HFFc6 (cell line): ENCODE data around the gene PRRX2. TPM values are rescaled to one million over a fixed set of nuclear protein-coding genes. Genes with fewer than 3 reads are reported as not detected.
A peak's percentile ranks its signal among the peaks of the same experiment; 100 is the strongest.

ENCODE experiments used
- DNase-seq: peaks from one replicate; pipeline ENCODE4 v3.0.0-alpha.2; 2018
- H3K27ac Mint-ChIP-seq: 2 replicates; pipeline ENCODE4 v1.8.0; 2020; ENCODE audit warnings: mild to moderate bottlenecking, mixed read lengths
- H3K27me3 Mint-ChIP-seq: 2 replicates; pipeline ENCODE4 v1.8.0; 2021; ENCODE audit warnings: mild to moderate bottlenecking, moderate library complexity, mixed read lengths; ENCODE audit not compliant: insufficient read depth
- H3K36me3 Mint-ChIP-seq: 2 replicates; pipeline ENCODE4 v1.8.0; 2021; ENCODE audit warnings: low read depth, mixed read lengths
- H3K4me1 Mint-ChIP-seq: 2 replicates; pipeline ENCODE4 v1.8.0; 2020; ENCODE audit warnings: low read depth, mixed read lengths
- H3K4me3 Mint-ChIP-seq: 2 replicates; pipeline ENCODE4 v1.8.0; 2020; ENCODE audit warnings: mild to moderate bottlenecking, moderate library complexity, mixed read lengths
- H3K9me3 Mint-ChIP-seq: 2 replicates; pipeline ENCODE4 v1.8.0; 2020; ENCODE audit warnings: mild to moderate bottlenecking, mixed read lengths
- total RNA-seq, 6 experiments: library from RNA; stranded (reverse); fragmentation: NEBNext Ultra II Directional; extraction: Animal tissue kit (Norgen Biotek cat#: 25700); gene quantifications; 2 replicates in 1 of 6; 3 replicates in 5 of 6; pipeline ENCODE4 v1.2.3, GENCODE V29; 2021
- TF ChIP-seq, protein P1 (sequence below): fragments of 200-600 bp; sonication (generic); IDR thresholded peaks from 2 replicates; pipeline ENCODE4 v1.5.0; 2021; ENCODE audit warnings: antibody characterized with exemption, mild to moderate bottlenecking

Gene PRRX2
- total RNA-seq, 6 experiments from 2014 or later: 34.0 to 113 (median 102) TPM

- H3K36me3 Mint-ChIP-seq: no peaks in the 10 kb centered on the region; the same call in 1 of the 2 replicates
- peak overlapping the region; percentile 98 for H3K27ac Mint-ChIP-seq
- H3K27me3 Mint-ChIP-seq: no peaks in the 10 kb centered on the region; the same call in none of the 2 replicates
- H3K9me3 Mint-ChIP-seq: no peaks in the 10 kb centered on the region
- peak overlapping the region; percentile 37 for H3K4me3 Mint-ChIP-seq
- H3K4me1 Mint-ChIP-seq: peaks cover 63% of the 10 kb centered on the region
- TF ChIP-seq, protein P1, sequence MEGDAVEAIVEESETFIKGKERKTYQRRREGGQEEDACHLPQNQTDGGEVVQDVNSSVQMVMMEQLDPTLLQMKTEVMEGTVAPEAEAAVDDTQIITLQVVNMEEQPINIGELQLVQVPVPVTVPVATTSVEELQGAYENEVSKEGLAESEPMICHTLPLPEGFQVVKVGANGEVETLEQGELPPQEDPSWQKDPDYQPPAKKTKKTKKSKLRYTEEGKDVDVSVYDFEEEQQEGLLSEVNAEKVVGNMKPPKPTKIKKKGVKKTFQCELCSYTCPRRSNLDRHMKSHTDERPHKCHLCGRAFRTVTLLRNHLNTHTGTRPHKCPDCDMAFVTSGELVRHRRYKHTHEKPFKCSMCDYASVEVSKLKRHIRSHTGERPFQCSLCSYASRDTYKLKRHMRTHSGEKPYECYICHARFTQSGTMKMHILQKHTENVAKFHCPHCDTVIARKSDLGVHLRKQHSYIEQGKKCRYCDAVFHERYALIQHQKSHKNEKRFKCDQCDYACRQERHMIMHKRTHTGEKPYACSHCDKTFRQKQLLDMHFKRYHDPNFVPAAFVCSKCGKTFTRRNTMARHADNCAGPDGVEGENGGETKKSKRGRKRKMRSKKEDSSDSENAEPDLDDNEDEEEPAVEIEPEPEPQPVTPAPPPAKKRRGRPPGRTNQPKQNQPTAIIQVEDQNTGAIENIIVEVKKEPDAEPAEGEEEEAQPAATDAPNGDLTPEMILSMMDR: no peak
- no peak for DNase-seq
Measured at GRCh38 chr9:129709438-129710168, 44.2 kb downstream of the PRRX2 start.

DNA sequence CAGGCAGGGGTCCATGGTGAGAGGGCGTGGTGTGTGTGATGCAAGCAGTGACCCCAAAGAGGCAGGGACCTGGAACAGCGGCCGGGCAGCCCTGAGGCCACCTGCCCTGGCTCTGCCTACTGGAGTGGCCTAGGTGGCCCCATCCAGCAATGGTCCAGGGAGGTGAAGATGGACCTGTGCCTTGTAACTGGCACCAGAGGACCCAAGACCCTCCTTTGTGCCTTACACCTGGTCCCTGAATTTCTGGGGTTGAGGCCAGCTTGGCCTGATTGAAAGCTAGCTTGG lies 44.7 kb downstream of the PRRX2 start:
- TF ChIP-seq, protein P1: no peak
- no peaks in the 10 kb centered on the region for H3K9me3 Mint-ChIP-seq
- H3K4me3 Mint-ChIP-seq: peak overlapping the region; percentile 37; the same call in 1 of the 2 replicates
- no peaks in the 10 kb centered on the region; the same call in 1 of the 2 replicates for H3K36me3 Mint-ChIP-seq
- peak overlapping the region; percentile 98 for H3K27ac Mint-ChIP-seq
- H3K27me3 Mint-ChIP-seq: no peaks in the 10 kb centered on the region; the same call in none of the 2 replicates
- DNase-seq: no peak
- H3K4me1 Mint-ChIP-seq: peaks cover 65% of the 10 kb centered on the region

GRCh38 chr9:129712634-129713401 lies 47.4 kb downstream of the PRRX2 start:
- H3K27ac Mint-ChIP-seq: peak overlapping the region; percentile 98

GRCh38 chr9:129713402-129713679 lies 47.9 kb downstream of the PRRX2 start:
- no peak for DNase-seq
- TF ChIP-seq, protein P1: no peak
- H3K4me1 Mint-ChIP-seq: peaks cover 68% of the 10 kb centered on the region
- 0 out of 2 replicates have a peak, but pooled peaks cover 9% of the 10 kb centered on the region for H3K36me3 Mint-ChIP-seq
- no peaks in the 10 kb centered on the region; the same call in none of the 2 replicates for H3K27me3 Mint-ChIP-seq
- H3K27ac Mint-ChIP-seq: peak overlapping the region; percentile 98
- H3K9me3 Mint-ChIP-seq: no peaks in the 10 kb centered on the region
- H3K4me3 Mint-ChIP-seq: peak overlapping the region; percentile 79

More at GRCh38 chr9:129712634-129713401, 47.4 kb downstream of the PRRX2 start:
- Mint-ChIP-seq H3K27me3 (no peaks in the 10 kb centered on the region; the same call in none of the 2 replicates), H3K4me3 (peak overlapping the region; percentile 79), H3K9me3 (no peaks in the 10 kb centered on the region), H3K36me3 (0 out of 2 replicates have a peak, but pooled peaks cover 9% of the 10 kb centered on the region), H3K4me1 (peaks cover 74% of the 10 kb centered on the region)
- TF ChIP-seq, protein P1: peak; percentile 27; the same call in 1 of the 2 replicates
- DNase-seq: peak; percentile 82

- TF ChIP-seq, protein P1: no peak
- Mint-ChIP-seq H3K4me3 (peak overlapping the region; percentile 57; the same call in 1 of the 2 replicates), H3K4me1 (peaks cover 58% of the 10 kb centered on the region), H3K9me3 (no peaks in the 10 kb centered on the region), H3K27ac (peak overlapping the region; percentile 64; the same call in 1 of the 2 replicates), H3K36me3 (0 out of 2 replicates have a peak, but pooled peaks cover 9% of the 10 kb centered on the region), H3K27me3 (no peaks in the 10 kb centered on the region; the same call in none of the 2 replicates)
- no peak for DNase-seq
Measured at GRCh38 chr9:129714511-129715061, 49.1 kb downstream of the PRRX2 start.
